Prostate gland (tissue), 2 donors: Measurements from ENCODE around the gene RHCE.
"Not testable (repeated sequence)": the region's sequence is repeated elsewhere in the genome, so short reads cannot be mapped to it uniquely, and the experiment has no call there.

ENCODE experiments used
- CTCF ChIP-seq, 4 experiments: fragments of 200-600 bp in 2 of 4; fragments of 450-650 bp in 2 of 4; sonication (generic) in 2 of 4; IDR thresholded peaks; 1 replicate in 3 of 4; 2 replicates in 1 of 4; pipeline ENCODE4 v1.5.1; 2016 to 2019; ENCODE audit warnings: antibody characterized with exemption in 4 of 4, mild to moderate bottlenecking in 2 of 4, moderate library complexity in 2 of 4
- POLR2AphosphoS5 ChIP-seq: sonication (generic); formaldehyde crosslinking; IDR thresholded peaks from one replicate; pipeline ENCODE4 v1.6.1; 2017; ENCODE audit warnings: antibody characterized with exemption

- not testable (repeated sequence) for TF ChIP-seq CTCF (IDR thresholded peaks at IDR 0.05); POLR2AphosphoS5
Measured at GRCh38 chr1:25312806-25313470, 107.7 kb downstream of the RHCE start.
